Gastrocnemius medialis (tissue), 4 donors: ENCODE measurements around the gene BCL2. TPM values are rescaled to one million over a fixed set of nuclear protein-coding genes. Genes with fewer than 3 reads are reported as not detected.
A peak's percentile ranks its signal among the peaks of the same experiment; 100 is the strongest.

Experiments
- ATAC-seq, 2 donors: fragments of 150-250 bp; one replicate each; pipeline ENCODE4 v1.9.1; 2016
- DNase-seq, 2 donors: peaks; one replicate each; pipeline ENCODE4 v3.0.0-alpha.2; 2019
- H3K27ac ChIP-seq, 4 donors: fragments of 200-600 bp; sonication (generic); 1 replicate in 1 of 4; 2 replicates in 3 of 4; pipeline ENCODE4 v1.5.1; 2016 to 2018; ENCODE audit warnings: mild to moderate bottlenecking in 2 of 4, moderate library complexity in 1 of 4
- H3K27me3 ChIP-seq, 3 donors: fragments of 200-600 bp; sonication (generic) in 2 of 3; 1 replicate in 1 of 3; 2 replicates in 2 of 3; pipeline versions ENCODE4 v1.5.1 to v1.6.0; 2016 to 2019; ENCODE audit warnings: mild to moderate bottlenecking in 1 of 3, moderate library complexity in 1 of 3
- H3K36me3 ChIP-seq, 2 donors: fragments of 200-600 bp; sonication (generic) in 1 of 2; one replicate each; pipeline ENCODE4 v1.5.1; 2017 to 2018
- H3K4me1 ChIP-seq, 2 donors: fragments of 200-600 bp; sonication (generic) in 1 of 2; one replicate each; pipeline ENCODE4 v1.5.1; 2016 to 2017; ENCODE audit warnings: mild to moderate bottlenecking in 2 of 2
- H3K4me3 ChIP-seq, 4 donors: fragments of 200-600 bp; sonication (generic) in 3 of 4; 1 replicate in 1 of 4; 2 replicates in 3 of 4; pipeline ENCODE4 v1.5.1; 2016 to 2019; ENCODE audit warnings: mild to moderate bottlenecking in 2 of 4
- H3K9me3 ChIP-seq, 3 donors: fragments of 200-600 bp; sonication (generic) in 2 of 3; 1 replicate in 1 of 3; 2 replicates in 2 of 3; pipeline ENCODE4 v1.5.1; 2016 to 2019
- CTCF ChIP-seq, 5 experiments: fragments of 450-650 bp in 3 of 5; fragments of 200-600 bp in 2 of 5; sonication (generic) in 2 of 5; IDR thresholded peaks in 4 of 5; conservative IDR thresholded peaks in 1 of 5; 1 replicate in 4 of 5; 2 replicates in 1 of 5; pipeline ENCODE4 v1.5.1; 2016 to 2019; ENCODE audit warnings: antibody characterized with exemption in 5 of 5, mild to moderate bottlenecking in 3 of 5, moderate library complexity in 3 of 5
- POLR2A ChIP-seq, 2 donors: fragments of 450-650 bp; IDR thresholded peaks; one replicate each; pipeline ENCODE4 v1.6.1; 2017; ENCODE audit warnings: antibody characterized with exemption in 2 of 2, mild to moderate bottlenecking in 2 of 2, moderate library complexity in 2 of 2
- in situ Hi-C, 4 donors: fragments of 200-750 bp; cut with MboI; loops; one replicate each; pipeline versions ENCODE4 v1.15.0 to v1.8.0; 2017; ENCODE audit warnings: low sequenced_read_pairs in 4 of 4
- intact Hi-C: fragments of 100-400 bp; cut with DNase I; formaldehyde crosslinking; loops from one replicate; pipeline ENCODE4 v1.15.1; 2023; ENCODE audit warnings: low total_unique reads
- total RNA-seq, 4 donors: library from RNA; depleted of rRNA; stranded (reverse); fragments of >200 nt; gene quantifications; one replicate each; pipeline versions ENCODE4 v1.1.0 to v1.2.3, GENCODE V29; 2016

BCL2 gene
- total RNA-seq, 4 donors from 2014 or later, result 6.2 to 20.4 (median 13.7) TPM

- H3K27ac ChIP-seq, result no peak overlapping the region
- H3K27me3 ChIP-seq, result no peaks in the 10 kb centered on the region
- ATAC-seq, result no peak
- H3K9me3 ChIP-seq, result no peaks in the 10 kb centered on the region
- no peak for TF ChIP-seq CTCF (IDR thresholded peaks at IDR 0.05 in 4 of 5, conservative IDR thresholded peaks at IDR 0.05 in 1 of 5)
- no peak for TF ChIP-seq POLR2A (IDR thresholded peaks at IDR 0.05)
- no peaks in the 10 kb centered on the region for H3K36me3 ChIP-seq
- no peak for DNase-seq
- peaks cover 15 to 21% of the 10 kb centered on the region in 2 donors for H3K4me1 ChIP-seq
- intact Hi-C loops (no loop called here), in situ Hi-C loops (no loop called here)
- H3K4me3 ChIP-seq, result no peak overlapping the region
These were observed 211.6 kb downstream of the BCL2 start for GRCh38 chr18:63107931-63108330.

- intact Hi-C loops (no loop called here), in situ Hi-C loops (no loop called here)
- ATAC-seq, result no peak
- no peak for DNase-seq
- peaks cover 12 to 18% of the 10 kb centered on the region in 2 donors for H3K4me1 ChIP-seq
- TF ChIP-seq POLR2A (IDR thresholded peaks at IDR 0.05), result no peak
- TF ChIP-seq CTCF (IDR thresholded peaks at IDR 0.05 in 4 of 5, conservative IDR thresholded peaks at IDR 0.05 in 1 of 5), result no peak
- H3K27ac ChIP-seq, result no peak overlapping the region
- no peaks in the 10 kb centered on the region for H3K36me3 ChIP-seq
- no peaks in the 10 kb centered on the region for H3K9me3 ChIP-seq
- no peaks in the 10 kb centered on the region for H3K27me3 ChIP-seq
- H3K4me3 ChIP-seq, result no peak overlapping the region
These were observed 212.3 kb downstream of the BCL2 start for GRCh38 chr18:63107171-63107845.

GRCh38 chr18:63106727-63107126 is 212.8 kb downstream of the BCL2 start:
- in situ Hi-C loops (no loop called here), intact Hi-C loops (no loop called here)
- Histone ChIP-seq H3K9me3 (no peaks in the 10 kb centered on the region), H3K27ac (peak overlapping the region in 1 of 4 donors; percentile 52), H3K27me3 (no peaks in the 10 kb centered on the region), H3K4me1 (peaks cover 6 to 12% of the 10 kb centered on the region in 2 donors), H3K4me3 (no peak overlapping the region), H3K36me3 (no peaks in the 10 kb centered on the region)
- TF ChIP-seq POLR2A (IDR thresholded peaks at IDR 0.05) (no peak), CTCF (IDR thresholded peaks at IDR 0.05 in 4 of 5, conservative IDR thresholded peaks at IDR 0.05 in 1 of 5) (no peak)
- ATAC-seq, result no peak
- DNase-seq, result no peak

GRCh38 chr18:63105636-63106316 is 213.8 kb downstream of the BCL2 start:
- DNase-seq (peak in 1 of 2 donors; percentile 26), ATAC-seq (peak in 1 of 2 donors; percentile 58)
- in situ Hi-C loops, result no loop called here
- intact Hi-C loops, result no loop called here
- peaks cover 0 to 9% of the 10 kb centered on the region in 2 donors for H3K4me1 ChIP-seq
- no peaks in the 10 kb centered on the region for H3K36me3 ChIP-seq
- TF ChIP-seq CTCF (IDR thresholded peaks at IDR 0.05 in 4 of 5, conservative IDR thresholded peaks at IDR 0.05 in 1 of 5) (no peak), POLR2A (IDR thresholded peaks at IDR 0.05) (no peak)
- H3K4me3 ChIP-seq, result no peak overlapping the region
- peak overlapping the region in 1 of 4 donors; percentile 52 for H3K27ac ChIP-seq
- no peaks in the 10 kb centered on the region for H3K9me3 ChIP-seq
- H3K27me3 ChIP-seq, result no peaks in the 10 kb centered on the region
